GM19035 (cell line): ENCODE measurements around the gene WDR74.
A peak's percentile ranks its signal among the peaks of the same experiment; 100 is the strongest.

Source experiments
- ATAC-seq: cut with Tn5 transposase; IDR thresholded peaks from one replicate; pipeline ENCODE4 v1.9.1; 2021; ENCODE audit not compliant: unreplicated experiment

The WDR74 gene

GRCh38 chr11:62799486-62799885, 39.9 kb downstream of the WDR74 start:
- no peak for ATAC-seq

GRCh38 chr11:62796281-62796680, 43.1 kb downstream of the WDR74 start:
- no peak for ATAC-seq

- no peak for ATAC-seq
Measured at GRCh38 chr11:62794201-62794775, 45.1 kb downstream of the WDR74 start.

- no peak for ATAC-seq
Measured at GRCh38 chr11:62792202-62792575, 47.2 kb downstream of the WDR74 start.

- ATAC-seq = peak; percentile 60
Measured at GRCh38 chr11:62791501-62792201, 47.7 kb downstream of the WDR74 start, which contains the start of gene TMEM223. Gene TMEM223, minus strand, starts transcription at chr11:62792006. Its CDS starts 12 bp downstream, at chr11:62791994.

GRCh38 chr11:62789576-62789975, 49.8 kb downstream of the WDR74 start:
- ATAC-seq = no peak

GRCh38 chr11:62788991-62789390, 50.4 kb downstream of the WDR74 start:
- ATAC-seq = no peak

GRCh38 chr11:62787005-62787759, 52.2 kb downstream of the WDR74 start, which contains the start of gene TMEM179B:
Gene TMEM179B, plus strand, starts transcription at chr11:62787402. Its CDS starts 30 bp downstream, at chr11:62787432.
- peak; percentile 72 for ATAC-seq

GRCh38 chr11:62786318-62787004, 52.9 kb downstream of the WDR74 start:
- peak; percentile 59 for ATAC-seq
